ES-I3 (cell line): ENCODE measurements around the gene ITPR1.

Experiments used
- H3K36me3 ChIP-seq: 2 replicates; pipeline ENCODE4 v1.6.1; 2013; ENCODE audit warnings: mild to moderate bottlenecking, low read length, control low read depth, moderate library complexity; ENCODE audit not compliant: insufficient read depth
- H3K4me1 ChIP-seq: 2 replicates; pipeline ENCODE4 v1.6.1; 2013; ENCODE audit warnings: mild to moderate bottlenecking, control low read depth, low read length; ENCODE audit not compliant: insufficient read depth
- H3K9ac ChIP-seq: 2 replicates; pipeline ENCODE4 v1.6.1; 2013; ENCODE audit warnings: low read depth, mild to moderate bottlenecking, low read length, moderate library complexity
- H3K9me3 ChIP-seq: 2 replicates; pipeline ENCODE4 v1.6.1; 2013; ENCODE audit warnings: mild to moderate bottlenecking, low read length, moderate library complexity; ENCODE audit not compliant: control insufficient read depth, insufficient read depth

Gene ITPR1

GRCh38 chr3:4795905-4796304 is 302.8 kb downstream of the ITPR1 start:
- H3K9me3 ChIP-seq, result peaks cover 5% of the 10 kb centered on the region
- no peaks in the 10 kb centered on the region for H3K36me3 ChIP-seq
- no peak overlapping the region for H3K9ac ChIP-seq
- H3K4me1 ChIP-seq, result no peaks in the 10 kb centered on the region

DNA sequence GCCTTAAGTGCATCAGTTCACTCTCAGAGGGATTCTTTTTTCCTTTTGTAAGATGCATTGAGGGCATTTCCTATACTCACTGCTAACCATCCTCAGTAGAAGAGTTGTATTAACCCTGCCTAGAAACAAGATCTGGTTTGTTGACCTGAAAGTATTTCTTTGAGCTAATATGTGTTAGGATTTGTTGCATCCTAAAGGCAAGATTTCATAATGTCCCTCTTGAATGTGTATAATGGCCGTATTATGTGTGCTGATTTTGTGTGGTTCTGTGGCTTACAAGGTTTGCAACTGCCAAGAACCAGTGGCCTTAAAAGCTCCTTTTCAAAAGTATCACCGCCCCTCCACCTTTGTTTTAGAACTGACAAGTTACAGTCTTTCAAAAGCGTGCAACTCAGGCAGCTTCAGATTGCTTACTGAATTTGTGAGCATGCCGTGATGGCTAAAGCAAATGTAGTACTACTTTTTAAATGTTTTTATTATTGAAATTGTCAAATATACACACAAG is 304.1 kb downstream of the ITPR1 start:
- Histone ChIP-seq H3K36me3 (no peaks in the 10 kb centered on the region), H3K9me3 (peaks cover 5% of the 10 kb centered on the region), H3K4me1 (no peaks in the 10 kb centered on the region), H3K9ac (no peak overlapping the region)

DNA sequence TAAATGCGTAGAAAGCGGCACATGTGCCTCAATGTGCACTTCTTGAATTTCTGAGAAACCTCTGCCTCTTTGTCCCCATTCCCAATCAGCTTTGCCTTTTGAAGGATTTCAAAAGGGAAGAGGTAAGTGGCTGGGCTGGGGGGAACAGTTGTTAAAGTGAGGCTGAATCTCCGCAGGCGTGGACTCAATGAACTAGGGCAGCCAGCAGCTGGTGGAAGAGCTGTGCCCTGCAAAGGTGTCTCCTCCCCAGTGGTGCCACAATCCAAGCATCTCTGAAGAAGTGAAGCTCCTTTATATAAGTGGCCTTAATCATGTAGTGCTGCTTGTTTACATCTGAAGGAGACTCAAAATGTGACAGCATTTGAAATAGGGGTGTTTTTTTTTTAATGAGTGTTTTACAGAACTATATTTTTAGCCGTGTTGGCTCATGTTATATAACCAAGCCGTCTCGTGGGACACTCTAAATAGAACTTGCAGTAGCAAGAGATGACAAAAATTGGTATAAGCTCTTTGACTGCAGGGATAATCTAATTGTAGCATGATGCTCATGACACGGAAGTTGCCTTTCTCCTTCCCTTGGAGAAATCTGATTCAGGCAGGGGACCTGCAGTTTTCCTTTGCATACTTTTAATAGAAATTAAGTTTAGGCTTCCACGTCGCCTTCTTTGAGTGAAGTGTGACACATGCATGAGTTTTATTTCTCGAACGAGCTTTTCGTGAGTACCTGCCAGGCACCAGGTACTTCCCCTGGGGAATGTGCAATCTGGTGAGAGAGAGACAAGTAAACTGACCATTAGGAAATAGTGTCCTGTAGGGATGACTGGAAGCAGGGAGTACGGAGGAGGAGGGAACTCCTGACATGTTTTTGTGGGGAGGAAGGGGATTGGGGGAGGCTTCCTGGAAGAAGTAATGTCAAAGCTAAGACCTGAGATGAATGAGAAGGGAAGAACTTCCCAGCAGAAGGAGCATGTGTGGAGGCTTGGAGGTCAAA is 306.4 kb downstream of the ITPR1 start:
- Histone ChIP-seq H3K36me3 (no peaks in the 10 kb centered on the region), H3K9me3 (peaks cover 5% of the 10 kb centered on the region), H3K9ac (no peak overlapping the region), H3K4me1 (no peaks in the 10 kb centered on the region)

DNA sequence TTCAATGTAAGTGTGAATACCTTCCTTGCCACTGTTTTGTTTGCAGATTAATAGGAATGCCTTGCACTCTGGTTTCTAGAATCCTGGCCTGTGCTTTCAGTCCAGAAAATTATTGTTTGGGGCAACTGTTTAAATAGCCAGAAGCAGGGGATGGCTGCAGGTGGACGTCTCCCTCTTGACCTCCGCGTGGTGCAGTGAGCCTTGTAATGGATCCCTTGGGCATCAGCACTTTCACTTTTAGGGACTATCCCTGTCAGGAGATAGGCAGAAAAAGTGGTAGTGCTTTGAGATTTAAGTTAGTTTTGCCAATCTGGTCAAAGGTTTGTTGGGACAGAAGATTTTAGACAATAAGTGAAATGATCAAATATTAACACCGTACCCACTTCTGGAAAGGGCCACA is 307.4 kb downstream of the ITPR1 start:
- no peaks in the 10 kb centered on the region for H3K4me1 ChIP-seq
- H3K36me3 ChIP-seq, result no peaks in the 10 kb centered on the region
- H3K9ac ChIP-seq, result no peak overlapping the region
- peaks cover 5% of the 10 kb centered on the region for H3K9me3 ChIP-seq

DNA sequence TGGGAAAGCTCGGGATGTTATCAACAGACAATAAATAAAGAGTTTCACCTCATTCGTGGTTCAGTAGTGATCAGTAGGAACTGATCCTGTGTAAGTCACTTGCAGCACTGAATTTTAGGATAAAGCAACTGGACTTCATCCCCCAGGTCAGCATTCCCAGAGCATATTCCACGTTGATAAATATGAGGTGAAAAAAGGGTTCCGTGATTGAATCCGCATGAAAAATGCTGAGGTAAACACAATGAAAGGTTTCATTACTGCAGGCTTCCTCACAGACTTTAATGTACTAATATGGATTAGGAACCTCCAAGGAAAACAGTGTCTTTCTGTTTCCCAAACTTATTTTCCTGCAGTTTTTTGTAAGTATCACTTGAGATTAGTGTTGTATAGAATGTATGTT is 308.7 kb downstream of the ITPR1 start:
- H3K4me1 ChIP-seq, result no peaks in the 10 kb centered on the region
- H3K9ac ChIP-seq, result no peak overlapping the region
- no peaks in the 10 kb centered on the region for H3K36me3 ChIP-seq
- H3K9me3 ChIP-seq, result peaks cover 5% of the 10 kb centered on the region; the same call in 1 of the 2 replicates

DNA sequence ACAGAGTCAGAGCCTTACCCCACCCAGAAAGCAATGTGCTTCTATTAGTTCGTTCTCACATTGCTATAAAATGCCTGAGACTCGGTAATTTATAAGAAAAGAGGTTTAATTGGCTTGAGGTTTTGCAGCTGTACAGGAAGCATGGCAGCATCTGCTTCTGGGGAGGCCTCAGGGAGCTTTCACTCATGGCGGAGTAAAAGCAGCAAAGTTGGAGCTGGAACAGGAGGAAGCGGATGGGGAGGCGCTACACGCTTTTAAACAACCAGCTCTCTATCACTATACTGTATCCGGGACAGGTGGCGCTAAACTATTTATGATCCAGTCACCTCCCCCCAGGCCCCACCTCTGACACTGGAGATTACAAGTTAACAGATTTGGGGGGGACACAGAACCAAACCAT is 309.8 kb downstream of the ITPR1 start:
- H3K4me1 ChIP-seq, result no peaks in the 10 kb centered on the region
- peaks cover 4% of the 10 kb centered on the region; the same call in 1 of the 2 replicates for H3K9me3 ChIP-seq
- H3K9ac ChIP-seq, result no peak overlapping the region
- H3K36me3 ChIP-seq, result no peaks in the 10 kb centered on the region

- Histone ChIP-seq H3K9me3 (no peaks in the 10 kb centered on the region), H3K9ac (no peak overlapping the region), H3K4me1 (no peaks in the 10 kb centered on the region), H3K36me3 (no peaks in the 10 kb centered on the region)
These were observed 311.3 kb downstream of the ITPR1 start for GRCh38 chr3:4804161-4805058.

- Histone ChIP-seq H3K9me3 (no peaks in the 10 kb centered on the region), H3K9ac (no peak overlapping the region), H3K4me1 (no peaks in the 10 kb centered on the region), H3K36me3 (no peaks in the 10 kb centered on the region)
These were observed 312.5 kb downstream of the ITPR1 start for GRCh38 chr3:4805662-4806061.

- H3K36me3 ChIP-seq, result no peaks in the 10 kb centered on the region
- no peak overlapping the region for H3K9ac ChIP-seq
- H3K4me1 ChIP-seq, result no peaks in the 10 kb centered on the region
- H3K9me3 ChIP-seq, result no peaks in the 10 kb centered on the region
These were observed 313.5 kb downstream of the ITPR1 start for GRCh38 chr3:4806535-4807108.

GRCh38 chr3:4807381-4808280 is 314.5 kb downstream of the ITPR1 start:
- no peak overlapping the region for H3K9ac ChIP-seq
- no peaks in the 10 kb centered on the region for H3K9me3 ChIP-seq
- no peaks in the 10 kb centered on the region for H3K4me1 ChIP-seq
- H3K36me3 ChIP-seq, result no peaks in the 10 kb centered on the region

DNA sequence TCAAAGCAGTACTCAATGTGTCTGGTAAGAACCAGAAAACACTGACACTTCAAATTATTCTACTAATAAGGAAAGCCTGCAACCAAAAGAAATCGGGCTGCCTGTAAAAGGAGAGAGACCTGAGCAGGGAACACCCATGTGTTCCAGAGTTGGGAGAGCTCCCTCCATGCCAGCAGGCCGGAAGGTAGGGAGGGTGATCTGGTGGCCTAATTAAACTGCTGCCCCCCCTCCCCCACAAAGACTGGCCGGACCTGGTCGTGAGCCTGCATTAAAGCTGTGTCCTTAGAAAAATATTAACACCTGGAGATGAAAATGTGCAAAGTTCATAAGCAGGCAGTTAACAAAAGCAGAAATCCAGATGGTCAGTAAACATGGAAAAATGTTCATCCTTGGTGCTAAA is 315.5 kb downstream of the ITPR1 start:
- Histone ChIP-seq H3K9ac (no peak overlapping the region), H3K36me3 (no peaks in the 10 kb centered on the region), H3K9me3 (no peaks in the 10 kb centered on the region), H3K4me1 (peaks cover under 1% of the 10 kb centered on the region; the same call in 1 of the 2 replicates)

DNA sequence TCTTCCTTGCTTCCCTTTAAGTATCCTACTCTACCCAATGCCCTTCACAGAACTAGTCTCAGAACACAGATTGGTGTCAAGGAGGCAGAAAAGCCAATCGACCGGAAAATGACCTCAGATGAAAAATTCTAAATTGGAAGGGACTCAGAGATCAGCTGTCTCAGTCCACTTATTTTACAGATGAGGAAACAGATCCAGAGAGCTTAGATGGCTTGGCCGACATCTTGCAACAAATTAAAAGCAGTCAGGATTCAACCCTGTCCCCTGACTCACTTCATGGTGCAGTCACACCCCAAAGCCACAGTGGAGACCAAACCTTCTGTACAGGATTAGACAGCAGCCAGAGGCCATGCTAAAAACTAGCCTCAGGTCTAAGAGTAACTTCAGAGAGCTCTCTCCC is 316.8 kb downstream of the ITPR1 start:
- H3K4me1 ChIP-seq, result peaks cover 11% of the 10 kb centered on the region
- no peak overlapping the region for H3K9ac ChIP-seq
- no peaks in the 10 kb centered on the region for H3K9me3 ChIP-seq
- H3K36me3 ChIP-seq, result no peaks in the 10 kb centered on the region

- H3K36me3 ChIP-seq, result no peaks in the 10 kb centered on the region
- H3K9ac ChIP-seq, result no peak overlapping the region
- peaks cover 8% of the 10 kb centered on the region for H3K9me3 ChIP-seq
- H3K4me1 ChIP-seq, result peaks cover 11% of the 10 kb centered on the region
These were observed 319.4 kb downstream of the ITPR1 start for GRCh38 chr3:4812591-4812990.
